ENCODE measurements around the gene QRFP.

QRFP gene

DNA sequence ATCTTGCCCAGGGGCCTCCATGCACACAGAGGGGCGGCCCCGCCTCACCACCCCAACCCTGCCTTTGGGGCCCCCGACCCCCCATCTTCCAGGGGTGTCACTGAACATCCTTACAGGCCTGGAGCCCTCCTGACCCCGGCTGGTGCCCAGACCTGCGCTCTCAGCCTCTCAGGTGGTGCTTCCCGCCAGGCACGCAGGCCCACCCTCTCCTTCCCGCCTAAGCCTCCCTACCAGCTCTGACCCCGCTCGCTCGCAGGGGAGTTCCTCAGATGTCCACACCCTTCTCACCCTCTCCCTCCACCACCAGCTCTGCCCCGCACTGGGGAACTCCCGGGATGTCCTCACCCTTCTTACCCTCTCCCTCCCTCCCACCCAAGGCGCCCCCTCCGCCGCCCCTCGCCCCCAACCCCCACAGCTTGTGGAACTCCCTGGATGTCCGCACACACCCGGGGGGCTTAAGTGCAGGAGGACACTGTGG, 12.3 kb upstream of the QRFP start:
- Histone ChIP-seq H3K9me2 (replicated peaks; ENCODE audit: insufficient read depth, low read length) (no peaks in the 10 kb centered on the region), H3K79me2 (ENCODE audit: low read length) (no peaks in the 10 kb centered on the region), H3K27me3 (replicated peaks; ENCODE audit: insufficient read depth, low read length) (peaks cover 85% of the 10 kb centered on the region), H2AFZ (ENCODE audit: low read length) (no peak overlapping the region), H3K27ac (ENCODE audit: low read length) (no peak overlapping the region), H3K4me2 (ENCODE audit: low read depth, low read length) (no peak overlapping the region), H3K4me3 (ENCODE audit: low read length) (no peak overlapping the region), H3K9ac (ENCODE audit: low read length) (no peak overlapping the region), H3K36me3 (replicated peaks; ENCODE audit: insufficient read depth, low read length) (no peaks in the 10 kb centered on the region), H3K9me3 (replicated peaks; ENCODE audit: insufficient read depth, low read length) (no peaks in the 10 kb centered on the region), H3K4me1 (ENCODE audit: low read length) (no peaks in the 10 kb centered on the region), H4K20me1 (ENCODE audit: insufficient read depth, low read length) (no peaks in the 10 kb centered on the region), H3F3A (ENCODE audit: insufficient read depth, low read length) (no peaks in the 10 kb centered on the region)
- no peak for DNase-seq
- TF ChIP-seq CTCF (IDR thresholded peaks at IDR 0.05; ENCODE audit: low read length) (no peak), EZH2 (optimal IDR thresholded peaks at IDR 0.05; ENCODE audit: low read depth, low read length) (no peak), EZH2phosphoT487 (IDR thresholded peaks at IDR 0.05; ENCODE audit: low read length) (no peak)

DNA sequence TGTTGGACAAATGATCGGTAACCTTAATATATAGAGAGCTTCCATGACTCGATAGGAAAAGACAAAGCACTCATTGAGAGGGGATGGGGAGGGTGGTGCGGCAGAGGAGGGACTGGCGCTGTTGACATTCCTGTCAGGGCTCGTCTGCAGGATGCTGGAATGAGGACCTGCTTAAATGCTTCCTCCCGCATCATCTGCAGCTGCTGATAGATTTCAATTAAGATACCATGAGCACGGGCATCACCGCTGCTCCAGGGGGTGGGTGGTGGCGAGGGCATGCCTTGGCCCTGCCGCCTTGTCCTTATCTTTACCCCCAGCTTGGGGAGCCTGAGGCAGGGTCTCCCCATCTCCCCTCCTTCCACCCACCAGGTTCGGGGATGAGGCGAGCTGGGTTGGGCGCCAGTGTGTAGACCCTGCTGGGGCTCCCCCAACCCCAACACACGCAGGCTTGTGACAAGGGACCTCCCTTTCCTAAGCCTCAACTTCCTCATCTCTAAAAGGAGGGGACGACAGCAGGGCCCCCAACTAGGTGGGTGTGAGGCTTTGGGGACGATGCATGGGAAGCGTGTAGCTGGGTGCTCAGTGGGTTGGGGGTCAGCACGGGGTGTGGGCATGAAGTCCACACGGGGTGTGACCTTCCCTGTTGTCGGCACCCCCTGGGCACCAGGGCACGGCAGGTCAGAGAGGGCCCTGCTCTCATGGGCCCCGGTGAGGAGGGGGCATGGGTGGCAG, 11.7 kb upstream of the QRFP start:
- Histone ChIP-seq H3K4me3 (ENCODE audit: low read length) (no peak overlapping the region), H3K27ac (ENCODE audit: low read length) (no peak overlapping the region), H3K4me2 (ENCODE audit: low read depth, low read length) (no peak overlapping the region), H3K79me2 (ENCODE audit: low read length) (no peaks in the 10 kb centered on the region), H2AFZ (ENCODE audit: low read length) (no peak overlapping the region), H3K27me3 (replicated peaks; ENCODE audit: insufficient read depth, low read length) (peaks cover 85% of the 10 kb centered on the region), H3K9me2 (replicated peaks; ENCODE audit: insufficient read depth, low read length) (no peaks in the 10 kb centered on the region), H3K36me3 (replicated peaks; ENCODE audit: insufficient read depth, low read length) (no peaks in the 10 kb centered on the region), H3F3A (ENCODE audit: insufficient read depth, low read length) (no peaks in the 10 kb centered on the region), H3K4me1 (ENCODE audit: low read length) (no peaks in the 10 kb centered on the region), H4K20me1 (ENCODE audit: insufficient read depth, low read length) (no peaks in the 10 kb centered on the region), H3K9ac (ENCODE audit: low read length) (no peak overlapping the region), H3K9me3 (replicated peaks; ENCODE audit: insufficient read depth, low read length) (no peaks in the 10 kb centered on the region)
- no peak for DNase-seq
- TF ChIP-seq CTCF (IDR thresholded peaks at IDR 0.05; ENCODE audit: low read length) (no peak), EZH2phosphoT487 (IDR thresholded peaks at IDR 0.05; ENCODE audit: low read length) (no peak), EZH2 (optimal IDR thresholded peaks at IDR 0.05; ENCODE audit: low read depth, low read length) (no peak)

DNA sequence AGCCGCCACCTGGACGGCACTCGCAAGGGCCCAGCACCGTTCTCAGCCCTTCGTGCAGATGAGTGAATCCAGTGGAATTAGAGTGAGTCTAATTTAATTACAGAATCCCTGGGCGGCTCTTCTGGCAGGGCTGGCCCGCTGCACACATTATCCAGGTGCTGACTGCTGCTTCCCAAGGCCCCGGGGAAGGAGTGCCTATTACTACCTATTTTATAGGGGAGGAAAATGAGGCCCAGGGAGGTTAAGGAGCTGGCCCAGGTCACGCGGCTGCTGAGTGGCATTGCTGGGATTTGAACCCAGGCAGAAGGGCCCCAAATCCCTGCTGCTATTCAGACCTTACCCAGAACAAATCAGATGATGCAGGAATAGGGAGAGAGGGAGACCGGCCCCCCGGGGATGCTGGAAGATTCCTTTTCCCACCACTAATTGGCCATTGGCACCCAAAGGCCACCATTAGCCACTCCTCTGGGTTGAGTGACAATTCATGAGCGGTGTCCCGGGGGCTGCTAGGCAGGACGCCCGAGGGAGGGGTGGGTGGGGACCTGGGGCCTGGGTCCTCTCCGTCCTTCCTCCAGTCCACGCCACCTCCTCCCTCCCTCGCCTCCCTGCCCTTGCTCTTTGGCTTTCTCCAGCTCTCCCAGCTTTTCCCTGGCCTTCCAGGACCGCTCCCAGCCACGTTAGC, 10.3 kb upstream of the QRFP start:
- no peak overlapping the region for H3K9ac ChIP-seq (ENCODE audit: low read length)
- H3K9me3 ChIP-seq (replicated peaks; ENCODE audit: insufficient read depth, low read length): no peaks in the 10 kb centered on the region
- no peaks in the 10 kb centered on the region for H3F3A ChIP-seq (ENCODE audit: insufficient read depth, low read length)
- no peak overlapping the region for H3K4me3 ChIP-seq (ENCODE audit: low read length)
- TF ChIP-seq EZH2phosphoT487 (IDR thresholded peaks at IDR 0.05; ENCODE audit: low read length) (no peak), CTCF (IDR thresholded peaks at IDR 0.05; ENCODE audit: low read length) (no peak)
- H3K4me1 ChIP-seq (ENCODE audit: low read length): no peaks in the 10 kb centered on the region
- H3K27me3 ChIP-seq (replicated peaks; ENCODE audit: insufficient read depth, low read length): peaks cover 85% of the 10 kb centered on the region
- no peaks in the 10 kb centered on the region for H3K9me2 ChIP-seq (replicated peaks; ENCODE audit: insufficient read depth, low read length)
- H3K79me2 ChIP-seq (ENCODE audit: low read length): no peaks in the 10 kb centered on the region
- no peak for DNase-seq
- H2AFZ ChIP-seq (ENCODE audit: low read length): no peak overlapping the region
- no peaks in the 10 kb centered on the region for H4K20me1 ChIP-seq (ENCODE audit: insufficient read depth, low read length)
- H3K27ac ChIP-seq (ENCODE audit: low read length): no peak overlapping the region
- no peak overlapping the region for H3K4me2 ChIP-seq (ENCODE audit: low read depth, low read length)
- no peaks in the 10 kb centered on the region for H3K36me3 ChIP-seq (replicated peaks; ENCODE audit: insufficient read depth, low read length)
